Transverse colon (tissue), 3 donors: ENCODE results near the gene TXNDC16.

Source experiments
- CTCF ChIP-seq, 5 experiments: fragments of 200-600 bp in 3 of 5; fragments of 450-650 bp in 2 of 5; sonication (generic) in 3 of 5; IDR thresholded peaks; 1 replicate in 2 of 5; 2 replicates in 3 of 5; pipeline ENCODE4 v1.5.1; 2016 to 2017; ENCODE audit warnings: antibody characterized with exemption in 5 of 5, inconsistent platforms in 3 of 5, mild to moderate bottlenecking in 2 of 5, moderate library complexity in 1 of 5
- POLR2A ChIP-seq: fragments of 450-650 bp; IDR thresholded peaks from one replicate; pipeline ENCODE4 v1.6.1; 2016; ENCODE audit warnings: antibody characterized with exemption, mild to moderate bottlenecking, moderate library complexity

- no peak for TF ChIP-seq POLR2A
- TF ChIP-seq CTCF (IDR thresholded peaks at IDR 0.05), result no peak
These were observed 109.7 kb downstream of the TXNDC16 start for GRCh38 chr14:52442602-52443001.
